GM19023 (cell line): Measurements from ENCODE around the gene PRKCH.
A peak's percentile ranks its signal among the peaks of the same experiment; 100 is the strongest.

Source experiments
- ATAC-seq: cut with Tn5 transposase; IDR thresholded peaks from one replicate; pipeline ENCODE4 v1.9.1; 2021; ENCODE audit warnings: mild to moderate bottlenecking, moderate library complexity; ENCODE audit not compliant: unreplicated experiment

The PRKCH gene

GRCh38 chr14:61417883-61418455 lies 96.6 kb downstream of the PRKCH start:
- ATAC-seq, result no peak

- ATAC-seq, result no peak
These were observed 97.4 kb downstream of the PRKCH start for GRCh38 chr14:61418746-61419145.

GRCh38 chr14:61419201-61419600 lies 97.8 kb downstream of the PRKCH start:
- ATAC-seq, result no peak

- no peak for ATAC-seq
These were observed 98.9 kb downstream of the PRKCH start for GRCh38 chr14:61420326-61420725.

GRCh38 chr14:61421212-61421923 lies 100.0 kb downstream of the PRKCH start:
- ATAC-seq, result no peak

GRCh38 chr14:61426048-61426447 lies 104.7 kb downstream of the PRKCH start:
- no peak for ATAC-seq

- ATAC-seq, result no peak
These were observed 106.9 kb downstream of the PRKCH start for GRCh38 chr14:61428261-61428660.

GRCh38 chr14:61429316-61429715 lies 107.9 kb downstream of the PRKCH start:
- ATAC-seq, result no peak

GRCh38 chr14:61430066-61430757 lies 108.8 kb downstream of the PRKCH start:
- ATAC-seq, result no peak

- no peak for ATAC-seq
These were observed 111.8 kb downstream of the PRKCH start for GRCh38 chr14:61433169-61433568.

GRCh38 chr14:61433828-61434227 lies 112.4 kb downstream of the PRKCH start:
- ATAC-seq, result no peak

GRCh38 chr14:61434311-61434710 lies 112.9 kb downstream of the PRKCH start:
- ATAC-seq, result no peak

GRCh38 chr14:61435563-61436337 lies 114.4 kb downstream of the PRKCH start:
- ATAC-seq, result no peak

GRCh38 chr14:61437381-61437780 lies 116.0 kb downstream of the PRKCH start:
- ATAC-seq, result no peak

- no peak for ATAC-seq
These were observed 116.7 kb downstream of the PRKCH start for GRCh38 chr14:61438036-61438435.

GRCh38 chr14:61438497-61438859 lies 117.1 kb downstream of the PRKCH start:
- ATAC-seq, result no peak

GRCh38 chr14:61438860-61439765 lies 117.7 kb downstream of the PRKCH start:
- peak; percentile 54 for ATAC-seq

GRCh38 chr14:61439779-61440418 lies 118.5 kb downstream of the PRKCH start:
- no peak for ATAC-seq

GRCh38 chr14:61443481-61443880 lies 122.1 kb downstream of the PRKCH start:
- ATAC-seq, result no peak

- peak; percentile 89 for ATAC-seq
These were observed 122.9 kb downstream of the PRKCH start for GRCh38 chr14:61444215-61444768.
